Stimulated activated CD4-positive, alpha-beta T cell treated with anti-CD3 and anti-CD28 coated beads, Interleukin-1b, Interleukin-23, amount 100 ng/mL, for 48 hours (primary cell): ENCODE data around the gene ASAP2.

Experiments
- DNase-seq: peaks from one replicate; pipeline ENCODE4 v3.0.0-alpha.2; 2020

ASAP2 gene

GRCh38 chr2:9300829-9301453 is 94.3 kb downstream of the ASAP2 start:
- DNase-seq = no peak

GRCh38 chr2:9302755-9303154 is 96.1 kb downstream of the ASAP2 start:
- no peak for DNase-seq

- DNase-seq = no peak
Measured at GRCh38 chr2:9303528-9304225, 97.1 kb downstream of the ASAP2 start.

- DNase-seq = no peak
Measured at GRCh38 chr2:9306911-9307310, 100.3 kb downstream of the ASAP2 start.

- DNase-seq = no peak
Measured at GRCh38 chr2:9307535-9307934, 100.9 kb downstream of the ASAP2 start.

GRCh38 chr2:9308186-9308955 is 101.8 kb downstream of the ASAP2 start:
- no peak for DNase-seq

- no peak for DNase-seq
Measured at GRCh38 chr2:9309147-9309546, 102.5 kb downstream of the ASAP2 start.

GRCh38 chr2:9310377-9310776 is 103.8 kb downstream of the ASAP2 start:
- no peak for DNase-seq

- no peak for DNase-seq
Measured at GRCh38 chr2:9310798-9311197, 104.2 kb downstream of the ASAP2 start.

- DNase-seq = no peak
Measured at GRCh38 chr2:9311488-9311887, 104.9 kb downstream of the ASAP2 start.

- no peak for DNase-seq
Measured at GRCh38 chr2:9312591-9312990, 106.0 kb downstream of the ASAP2 start.

- DNase-seq = no peak
Measured at GRCh38 chr2:9313443-9313842, 106.8 kb downstream of the ASAP2 start.

GRCh38 chr2:9315280-9315847 is 108.8 kb downstream of the ASAP2 start:
- DNase-seq = no peak

GRCh38 chr2:9317559-9317958 is 110.9 kb downstream of the ASAP2 start:
- no peak for DNase-seq

- no peak for DNase-seq
Measured at GRCh38 chr2:9318461-9319337, 112.1 kb downstream of the ASAP2 start.

GRCh38 chr2:9319338-9319715 is 112.7 kb downstream of the ASAP2 start:
- DNase-seq = no peak

GRCh38 chr2:9322576-9322975 is 116.0 kb downstream of the ASAP2 start:
- no peak for DNase-seq

GRCh38 chr2:9325428-9325827 is 118.8 kb downstream of the ASAP2 start:
- DNase-seq = no peak

- no peak for DNase-seq
Measured at GRCh38 chr2:9326975-9327374, 120.4 kb downstream of the ASAP2 start.

GRCh38 chr2:9327873-9328352 is 121.3 kb downstream of the ASAP2 start:
- DNase-seq = no peak

- DNase-seq = no peak
Measured at GRCh38 chr2:9328931-9329330, 122.3 kb downstream of the ASAP2 start.

- DNase-seq = no peak
Measured at GRCh38 chr2:9329497-9329896, 122.9 kb downstream of the ASAP2 start.
